Measurements from ENCODE around the gene MLEC.

Gene MLEC

DNA sequence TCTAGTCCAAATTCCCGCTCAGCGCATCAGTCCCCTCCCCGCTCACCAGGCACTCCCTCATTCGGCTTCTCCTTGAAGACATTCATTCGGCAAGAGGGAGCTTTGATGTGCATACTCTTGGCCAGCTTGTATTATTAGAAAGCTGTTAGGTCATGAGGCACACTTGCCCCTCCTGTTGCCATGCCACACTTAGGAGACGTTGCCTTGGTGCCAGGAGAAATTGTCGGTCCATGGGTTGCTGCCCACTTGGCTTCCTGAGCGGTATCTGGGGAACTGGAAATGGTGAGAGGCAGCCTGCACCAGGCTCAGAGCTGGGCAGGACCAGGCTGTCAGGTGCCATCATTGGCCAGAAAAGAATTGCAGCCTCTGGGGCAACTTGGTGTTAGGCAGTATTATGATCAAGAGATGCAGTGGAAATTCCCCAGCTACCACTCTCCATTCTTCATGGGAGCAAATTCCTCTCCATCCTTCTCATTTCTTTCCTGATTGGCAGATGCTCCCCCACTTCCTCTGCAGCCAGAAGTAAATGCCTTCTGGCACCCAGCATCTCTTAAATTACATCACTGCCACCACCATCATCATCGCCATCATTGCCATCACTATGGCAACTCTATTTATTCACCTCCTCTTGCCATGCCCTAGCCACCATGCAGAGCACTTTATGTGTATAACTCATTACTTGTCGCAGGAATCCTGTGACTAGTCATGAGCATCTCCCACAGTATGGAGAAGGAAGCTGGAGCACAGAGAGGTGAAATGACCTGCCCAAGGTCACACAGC is 34.1 kb upstream of the MLEC start:
- Mint-ChIP-seq H3K27ac (ENCODE audit: low read depth) (no peak overlapping the region), H3K27me3 (peaks cover 69% of the 10 kb centered on the region), H3K4me3 (no peak overlapping the region), H3K36me3 (ENCODE audit: insufficient read depth) (no peaks in the 10 kb centered on the region), H3K4me1 (peaks cover 8% of the 10 kb centered on the region), H3K9me3 (no peaks in the 10 kb centered on the region)
- no peak for ATAC-seq (replicated peaks; ENCODE audit: extremely low read depth, poor library complexity, severe bottlenecking)
- no peak for DNase-seq (ENCODE audit: low spot score in 2 of 2)

DNA sequence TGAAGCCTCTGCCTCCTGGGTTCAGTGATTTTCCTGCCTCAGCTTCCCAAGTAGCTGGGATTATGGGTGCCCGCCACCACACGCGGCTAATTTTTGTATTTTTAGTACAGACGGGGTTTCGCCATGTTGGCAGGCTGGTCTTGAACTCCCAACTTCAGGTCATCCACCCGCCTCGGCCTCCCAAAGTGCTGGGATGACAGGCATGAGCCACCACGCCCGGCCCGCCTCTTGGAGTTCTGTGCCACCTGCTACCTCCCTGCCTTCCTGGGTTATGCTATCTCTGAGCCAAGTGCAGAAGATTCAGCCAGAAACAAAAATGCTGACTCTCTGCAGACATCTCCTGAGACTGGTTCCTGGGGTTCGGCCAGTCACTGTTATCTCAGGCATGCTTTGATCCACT is 33.3 kb upstream of the MLEC start:
- H3K36me3 Mint-ChIP-seq (ENCODE audit: insufficient read depth): no peaks in the 10 kb centered on the region
- DNase-seq (ENCODE audit: low spot score in 2 of 2) (no peak), ATAC-seq (replicated peaks; ENCODE audit: extremely low read depth, poor library complexity, severe bottlenecking) (no peak)
- no peak overlapping the region for H3K4me3 Mint-ChIP-seq
- H3K27me3 Mint-ChIP-seq: peaks cover 61% of the 10 kb centered on the region
- no peak overlapping the region for H3K27ac Mint-ChIP-seq (ENCODE audit: low read depth)
- H3K4me1 Mint-ChIP-seq: peaks cover 8% of the 10 kb centered on the region
- no peaks in the 10 kb centered on the region for H3K9me3 Mint-ChIP-seq

DNA sequence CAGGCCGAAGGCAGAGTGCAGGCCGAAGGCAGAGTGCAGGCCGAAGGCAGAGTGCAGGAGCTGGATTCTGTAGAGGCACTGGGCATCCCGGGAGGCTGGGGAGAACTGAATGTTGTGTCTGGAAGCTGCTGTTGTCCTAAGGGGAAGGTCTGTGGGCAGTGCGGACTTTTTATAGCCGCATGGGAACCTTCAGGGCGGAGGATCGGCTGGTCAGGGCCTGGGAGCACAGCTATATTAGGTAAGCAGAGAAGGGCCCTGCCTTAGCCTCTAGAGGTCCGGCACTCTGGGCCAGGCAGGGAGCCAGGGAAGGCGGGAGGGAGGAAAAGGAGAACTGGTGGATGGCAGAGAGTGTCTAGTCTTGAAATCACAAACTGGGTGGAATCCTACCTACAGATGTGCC is 32.3 kb upstream of the MLEC start:
- Mint-ChIP-seq H3K36me3 (ENCODE audit: insufficient read depth) (no peaks in the 10 kb centered on the region), H3K9me3 (no peaks in the 10 kb centered on the region), H3K27me3 (peaks cover 59% of the 10 kb centered on the region), H3K4me3 (no peak overlapping the region), H3K27ac (ENCODE audit: low read depth) (no peak overlapping the region), H3K4me1 (no peaks in the 10 kb centered on the region)
- DNase-seq (ENCODE audit: low spot score in 2 of 2) (no peak), ATAC-seq (replicated peaks; ENCODE audit: extremely low read depth, poor library complexity, severe bottlenecking) (no peak)

DNA sequence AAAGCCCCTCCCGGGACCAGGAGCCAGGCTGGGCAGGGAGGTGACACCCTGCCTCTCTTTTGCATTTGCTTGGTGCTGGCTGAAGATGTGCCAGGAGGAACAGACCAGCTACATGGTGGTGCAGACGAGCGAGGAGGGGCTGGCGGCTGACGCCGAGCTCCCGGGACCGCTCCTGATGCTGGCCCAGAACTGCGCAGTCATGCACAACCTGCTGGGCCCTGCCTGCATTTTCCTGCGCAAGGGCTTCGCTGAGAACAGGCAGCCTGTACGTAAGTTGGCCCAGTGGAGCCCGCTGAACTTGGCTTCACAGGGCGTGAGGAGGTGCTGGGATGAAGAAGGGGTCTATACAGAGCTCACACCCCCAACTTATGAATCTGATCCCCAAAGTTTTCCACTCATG is 30.9 kb upstream of the MLEC start:
- Mint-ChIP-seq H3K27ac (ENCODE audit: low read depth) (no peak overlapping the region), H3K4me1 (no peaks in the 10 kb centered on the region), H3K27me3 (peaks cover 47% of the 10 kb centered on the region), H3K9me3 (no peaks in the 10 kb centered on the region), H3K4me3 (no peak overlapping the region), H3K36me3 (ENCODE audit: insufficient read depth) (no peaks in the 10 kb centered on the region)
- DNase-seq (ENCODE audit: low spot score in 2 of 2): no peak
- ATAC-seq (replicated peaks; ENCODE audit: extremely low read depth, poor library complexity, severe bottlenecking): no peak

DNA sequence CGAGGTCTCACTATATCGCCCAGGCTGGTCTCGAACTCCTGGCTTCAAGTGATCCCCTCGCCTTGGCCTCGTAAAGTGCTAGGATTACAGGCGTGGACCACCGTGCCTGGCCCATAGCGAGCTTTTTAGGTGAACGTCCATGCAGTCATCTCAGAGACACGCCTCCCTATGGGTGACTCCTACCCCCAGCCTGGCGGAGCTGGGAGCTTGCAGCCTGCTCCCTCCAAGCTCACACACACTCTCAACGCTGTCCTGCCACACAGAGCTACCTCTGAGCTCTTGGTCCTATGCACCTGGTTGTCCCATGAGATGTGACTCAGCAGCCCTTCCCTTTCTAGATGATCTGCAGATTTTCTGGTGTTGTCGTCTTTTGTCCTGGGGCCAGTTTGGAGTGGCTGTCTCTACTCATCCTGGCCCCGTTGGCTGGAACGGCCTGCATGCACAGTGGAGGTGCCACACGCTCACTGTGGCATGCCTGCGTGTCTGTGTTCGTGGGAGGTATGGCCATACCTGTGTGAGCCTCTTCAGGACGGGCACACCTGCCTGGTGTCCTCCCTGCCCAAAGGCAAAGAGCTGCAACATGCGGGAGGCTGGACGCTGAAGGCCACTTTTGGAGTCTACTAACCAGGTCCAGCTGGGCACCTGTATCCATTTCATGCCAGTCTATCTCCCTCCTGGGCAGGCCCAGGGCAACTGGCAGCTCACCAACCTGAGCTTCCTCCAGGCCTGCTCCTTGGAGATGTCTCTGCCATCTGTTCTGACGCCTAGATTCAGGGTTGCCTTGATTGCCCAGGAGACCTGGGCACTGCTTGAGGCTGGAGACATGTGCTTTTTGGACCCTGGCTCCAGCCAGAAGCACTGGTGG is 28.4 kb upstream of the MLEC start:
- H3K27me3 Mint-ChIP-seq: peaks cover 26% of the 10 kb centered on the region
- H3K27ac Mint-ChIP-seq (ENCODE audit: low read depth): no peak overlapping the region
- no peaks in the 10 kb centered on the region for H3K36me3 Mint-ChIP-seq (ENCODE audit: insufficient read depth)
- DNase-seq (ENCODE audit: low spot score in 2 of 2) (no peak), ATAC-seq (replicated peaks; ENCODE audit: extremely low read depth, poor library complexity, severe bottlenecking) (no peak)
- no peak overlapping the region for H3K4me3 Mint-ChIP-seq
- no peaks in the 10 kb centered on the region for H3K4me1 Mint-ChIP-seq
- H3K9me3 Mint-ChIP-seq: no peaks in the 10 kb centered on the region

DNA sequence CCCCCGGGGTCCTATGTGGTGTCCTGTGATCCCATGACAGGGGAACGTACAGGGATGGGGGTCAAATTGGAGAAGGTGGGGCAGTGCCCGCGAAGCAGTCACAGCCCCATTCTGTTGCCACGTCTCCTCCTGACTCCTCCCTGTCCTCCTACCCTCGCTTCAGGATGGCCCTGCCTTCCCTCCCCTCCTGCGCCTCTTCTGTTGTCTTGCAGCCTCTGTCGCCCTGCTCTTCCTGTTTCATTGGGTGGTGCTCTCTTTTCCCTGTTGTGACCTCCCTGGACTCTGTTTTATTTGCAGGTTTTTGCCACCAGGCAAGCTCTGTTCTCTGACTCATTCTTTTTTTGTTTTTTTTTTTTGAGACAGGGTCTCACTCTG is 27.8 kb upstream of the MLEC start:
- no peaks in the 10 kb centered on the region for H3K4me1 Mint-ChIP-seq
- no peak for ATAC-seq (replicated peaks; ENCODE audit: extremely low read depth, poor library complexity, severe bottlenecking)
- H3K27ac Mint-ChIP-seq (ENCODE audit: low read depth): no peak overlapping the region
- H3K27me3 Mint-ChIP-seq: peaks cover 20% of the 10 kb centered on the region
- DNase-seq (ENCODE audit: low spot score in 2 of 2): no peak
- H3K4me3 Mint-ChIP-seq: no peak overlapping the region
- H3K36me3 Mint-ChIP-seq (ENCODE audit: insufficient read depth): no peaks in the 10 kb centered on the region
- no peaks in the 10 kb centered on the region for H3K9me3 Mint-ChIP-seq

DNA sequence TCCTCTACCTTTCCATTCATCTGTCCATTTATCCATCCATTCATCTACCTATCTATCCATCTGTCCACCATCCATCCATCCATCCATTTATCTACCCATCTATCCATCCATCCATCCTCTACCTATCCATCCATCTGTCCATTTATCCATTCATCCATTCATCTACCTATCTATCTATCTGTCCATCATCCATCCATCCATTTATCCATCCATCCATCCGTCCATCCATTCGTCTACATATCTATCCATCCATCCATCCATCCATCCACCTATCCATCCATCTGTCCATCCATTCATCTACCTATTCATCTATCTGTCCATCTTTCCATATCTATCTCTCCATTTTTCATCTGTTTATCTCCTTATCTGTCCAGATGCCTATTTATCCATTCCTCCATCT is 25.5 kb upstream of the MLEC start:
- Mint-ChIP-seq H3K4me1 (no peaks in the 10 kb centered on the region), H3K9me3 (no peaks in the 10 kb centered on the region), H3K27ac (ENCODE audit: low read depth) (no peak overlapping the region), H3K27me3 (peaks cover 10% of the 10 kb centered on the region), H3K36me3 (ENCODE audit: insufficient read depth) (no peaks in the 10 kb centered on the region), H3K4me3 (no peak overlapping the region)
- ATAC-seq (replicated peaks; ENCODE audit: extremely low read depth, poor library complexity, severe bottlenecking) (no peak), DNase-seq (ENCODE audit: low spot score in 2 of 2) (no peak)

DNA sequence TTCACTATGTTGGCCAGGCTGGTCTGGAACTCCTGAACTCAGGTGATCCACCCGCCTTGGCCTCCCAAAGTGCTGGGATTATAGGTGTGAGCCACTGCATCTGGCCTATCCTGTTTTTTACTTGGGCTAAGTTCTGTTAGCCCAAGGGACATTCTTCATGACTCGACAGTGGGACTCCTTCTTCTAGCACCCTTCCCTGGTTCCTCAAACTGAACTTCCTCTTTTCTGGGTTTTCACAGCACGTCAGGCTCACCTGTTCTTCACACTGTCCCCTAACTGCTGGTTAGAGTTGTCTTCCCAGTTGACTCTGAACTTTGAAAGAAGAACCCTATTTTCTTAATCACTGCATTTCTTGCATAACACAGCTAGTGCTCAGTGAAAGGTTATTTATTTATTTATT is 24.1 kb upstream of the MLEC start:
- no peaks in the 10 kb centered on the region for H3K36me3 Mint-ChIP-seq (ENCODE audit: insufficient read depth)
- no peak overlapping the region for H3K4me3 Mint-ChIP-seq
- H3K27me3 Mint-ChIP-seq: peaks cover 15% of the 10 kb centered on the region
- no peaks in the 10 kb centered on the region for H3K4me1 Mint-ChIP-seq
- no peak for DNase-seq (ENCODE audit: low spot score in 2 of 2)
- ATAC-seq (replicated peaks; ENCODE audit: extremely low read depth, poor library complexity, severe bottlenecking): no peak
- no peaks in the 10 kb centered on the region for H3K9me3 Mint-ChIP-seq
- H3K27ac Mint-ChIP-seq (ENCODE audit: low read depth): no peak overlapping the region

DNA sequence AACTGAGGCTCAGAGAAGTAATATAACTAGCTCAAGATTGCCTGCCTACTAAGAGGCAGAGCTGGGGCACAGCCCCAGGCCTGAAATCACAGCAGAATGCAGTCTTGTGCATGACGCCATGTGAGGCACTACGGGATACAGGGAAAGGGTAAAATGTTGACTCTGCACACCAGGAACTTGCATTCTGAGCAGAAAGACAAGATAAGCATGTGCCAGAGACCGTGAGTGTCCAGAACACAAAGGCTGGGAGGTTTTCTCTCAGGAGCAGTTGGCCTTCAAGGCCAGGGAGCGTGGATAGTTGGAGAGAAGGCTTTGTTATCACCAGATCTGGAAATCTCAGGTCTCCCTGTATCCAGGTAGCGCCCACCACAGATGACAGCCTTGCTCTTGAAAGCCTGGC is 23.2 kb upstream of the MLEC start:
- Mint-ChIP-seq H3K9me3 (no peaks in the 10 kb centered on the region), H3K4me3 (no peak overlapping the region), H3K27me3 (peaks cover 21% of the 10 kb centered on the region), H3K36me3 (ENCODE audit: insufficient read depth) (no peaks in the 10 kb centered on the region), H3K4me1 (no peaks in the 10 kb centered on the region), H3K27ac (ENCODE audit: low read depth) (no peak overlapping the region)
- ATAC-seq (replicated peaks; ENCODE audit: extremely low read depth, poor library complexity, severe bottlenecking): no peak
- DNase-seq (ENCODE audit: low spot score in 2 of 2): no peak

DNA sequence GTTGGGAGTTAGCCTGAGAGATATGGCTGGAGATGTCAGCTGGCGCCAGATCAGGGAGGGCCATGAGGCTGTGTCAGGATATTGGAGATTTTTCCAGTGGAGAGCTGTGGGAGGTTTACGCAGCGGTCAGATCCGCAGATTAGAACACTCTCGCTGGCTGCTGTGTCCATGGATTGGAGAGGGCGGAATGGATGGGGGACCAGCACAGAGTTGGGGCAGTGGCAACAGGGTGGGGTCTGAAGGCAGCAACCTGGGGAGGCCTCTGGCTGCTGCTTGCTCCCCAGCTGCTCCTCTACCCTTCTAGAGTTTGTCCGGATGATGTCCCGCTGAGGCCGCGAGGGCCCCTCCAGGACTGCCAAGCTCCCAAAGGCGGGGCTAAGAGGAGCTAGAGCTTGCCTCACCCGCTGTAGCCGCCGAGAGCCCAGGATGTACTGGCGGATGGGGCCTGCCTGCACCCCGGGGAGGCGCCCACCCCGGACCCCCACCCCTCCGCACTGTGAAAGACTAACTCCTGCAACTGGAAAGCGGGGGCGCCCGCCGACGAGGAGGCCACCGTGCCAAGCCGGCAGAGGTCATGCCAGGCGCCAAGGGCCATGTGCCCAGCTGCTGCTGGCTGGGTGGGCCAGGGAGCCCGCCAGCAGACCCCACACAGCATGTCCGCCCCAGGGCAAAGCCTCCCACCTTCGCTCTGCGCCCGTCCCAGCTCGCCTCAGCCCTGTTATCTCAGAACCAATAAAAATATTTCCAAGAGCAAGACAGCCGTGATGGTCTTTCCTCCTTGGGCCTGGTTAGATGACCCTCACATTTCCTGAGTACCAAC is 20.2 kb upstream of the MLEC start:
- ATAC-seq (replicated peaks; ENCODE audit: extremely low read depth, poor library complexity, severe bottlenecking) (no peak), DNase-seq (ENCODE audit: low spot score in 2 of 2) (no peak)
- Mint-ChIP-seq H3K9me3 (no peaks in the 10 kb centered on the region), H3K27me3 (peaks cover 11% of the 10 kb centered on the region), H3K36me3 (ENCODE audit: insufficient read depth) (no peaks in the 10 kb centered on the region), H3K4me1 (no peaks in the 10 kb centered on the region), H3K27ac (ENCODE audit: low read depth) (no peak overlapping the region), H3K4me3 (no peak overlapping the region)

DNA sequence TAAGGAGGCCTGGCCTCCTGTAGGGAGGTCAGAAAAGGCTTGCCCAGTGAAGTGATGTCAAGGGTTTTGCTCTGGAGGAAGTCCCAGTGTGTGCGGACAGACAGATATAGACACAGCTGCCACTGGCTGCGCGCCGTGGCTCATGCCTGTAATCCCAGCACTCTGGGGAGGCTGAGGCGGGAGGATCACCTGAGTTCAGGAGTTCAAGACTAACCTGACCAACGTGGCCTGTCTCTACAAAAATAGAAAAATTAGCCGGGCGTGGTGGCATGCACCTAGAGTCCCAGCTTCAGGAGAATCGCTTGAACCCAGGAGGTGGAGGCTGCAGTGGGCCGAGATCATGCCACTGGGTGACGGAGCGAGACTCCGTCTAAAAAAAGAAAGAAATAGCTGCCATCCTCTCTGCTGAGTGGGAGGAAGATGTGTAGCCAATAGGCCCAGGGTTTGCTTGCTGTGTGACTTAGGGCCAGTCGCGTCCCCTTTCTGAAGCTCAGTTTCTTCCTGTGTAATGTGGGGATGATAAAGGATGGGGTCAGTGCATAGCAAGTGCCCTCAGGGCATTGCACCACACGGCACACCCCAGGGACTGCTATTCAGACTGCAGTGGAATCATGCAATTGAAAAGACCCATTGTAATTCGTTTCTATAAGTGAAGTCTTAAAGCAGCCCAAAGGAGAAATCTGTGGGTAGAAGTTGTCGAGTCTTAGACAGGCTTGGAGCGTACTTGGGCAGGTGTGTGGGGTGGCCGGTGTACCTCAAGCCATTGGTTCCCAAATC is 18.7 kb upstream of the MLEC start:
- DNase-seq (ENCODE audit: low spot score in 2 of 2) (no peak), ATAC-seq (replicated peaks; ENCODE audit: extremely low read depth, poor library complexity, severe bottlenecking) (no peak)
- peaks cover 11% of the 10 kb centered on the region for H3K27me3 Mint-ChIP-seq
- no peak overlapping the region for H3K4me3 Mint-ChIP-seq
- H3K9me3 Mint-ChIP-seq: no peaks in the 10 kb centered on the region
- H3K36me3 Mint-ChIP-seq (ENCODE audit: insufficient read depth): peaks cover 2% of the 10 kb centered on the region
- no peaks in the 10 kb centered on the region for H3K4me1 Mint-ChIP-seq
- no peak overlapping the region for H3K27ac Mint-ChIP-seq (ENCODE audit: low read depth)
